Suprapubic skin (tissue), 4 donors: ENCODE measurements around the gene AACS. TPM values are rescaled to one million over a fixed set of nuclear protein-coding genes. Genes with fewer than 3 reads are reported as not detected.
"Not testable (repeated sequence)": the region's sequence is repeated elsewhere in the genome, so short reads cannot be mapped to it uniquely, and the experiment has no call there.

Source experiments
- DNase-seq, 2 donors: peaks; one replicate each; pipeline ENCODE4 v3.0.0-alpha.2; 2019; ENCODE audit warnings: low spot score in 2 of 2
- H3K27ac ChIP-seq: fragments of 200-600 bp; sonication (generic); one replicate; pipeline ENCODE4 v1.5.1; 2019
- H3K27me3 ChIP-seq: fragments of 200-600 bp; sonication (generic); one replicate; pipeline ENCODE4 v1.5.1; 2019
- H3K36me3 ChIP-seq: fragments of 200-600 bp; sonication (generic); one replicate; pipeline ENCODE4 v1.5.1; 2019
- H3K4me1 ChIP-seq: fragments of 200-600 bp; sonication (generic); one replicate; pipeline ENCODE4 v1.5.1; 2019
- H3K4me3 ChIP-seq: fragments of 200-600 bp; sonication (generic); one replicate; pipeline ENCODE4 v1.5.1; 2019; ENCODE audit warnings: mild to moderate bottlenecking
- H3K9me3 ChIP-seq: fragments of 200-600 bp; sonication (generic); one replicate; pipeline ENCODE4 v1.5.1; 2019
- EP300 ChIP-seq: sonication (generic); formaldehyde crosslinking; IDR thresholded peaks from one replicate; pipeline ENCODE4 v1.6.1; 2017; ENCODE audit warnings: antibody characterized with exemption
- POLR2A ChIP-seq, 2 donors: fragments of 450-650 bp; IDR thresholded peaks; one replicate each; pipeline ENCODE4 v1.6.1; 2017; ENCODE audit warnings: antibody characterized with exemption in 2 of 2, mild to moderate bottlenecking in 2 of 2, moderate library complexity in 2 of 2
- POLR2AphosphoS5 ChIP-seq, 3 donors: sonication (generic); formaldehyde crosslinking; IDR thresholded peaks; one replicate each; pipeline ENCODE4 v1.6.1; 2017; ENCODE audit warnings: antibody characterized with exemption in 3 of 3
- WGBS: methylation state at CpG from one replicate; pipeline ENCODE4 v1.1.5; 2018; 5-methylcytosine and 5-hydroxymethylcytosine counted together
- total RNA-seq, 4 donors: library from RNA; depleted of rRNA; stranded (reverse); fragments of >200 nt; gene quantifications; one replicate each; pipeline ENCODE4 v1.1.0, GENCODE V29; 2016
- TF ChIP-seq, protein P1 (sequence below), 2 donors: fragments of 200-600 bp in 1 of 2; fragments of 450-650 bp in 1 of 2; sonication (generic) in 1 of 2; IDR thresholded peaks; one replicate each; pipeline ENCODE4 v1.5.1; 2016 to 2019; ENCODE audit warnings: antibody characterized with exemption in 2 of 2, mild to moderate bottlenecking in 1 of 2, moderate library complexity in 1 of 2

The AACS gene
- total RNA-seq, 4 donors from 2014 or later, result 69.0 to 103 (median 77.0) TPM

DNA sequence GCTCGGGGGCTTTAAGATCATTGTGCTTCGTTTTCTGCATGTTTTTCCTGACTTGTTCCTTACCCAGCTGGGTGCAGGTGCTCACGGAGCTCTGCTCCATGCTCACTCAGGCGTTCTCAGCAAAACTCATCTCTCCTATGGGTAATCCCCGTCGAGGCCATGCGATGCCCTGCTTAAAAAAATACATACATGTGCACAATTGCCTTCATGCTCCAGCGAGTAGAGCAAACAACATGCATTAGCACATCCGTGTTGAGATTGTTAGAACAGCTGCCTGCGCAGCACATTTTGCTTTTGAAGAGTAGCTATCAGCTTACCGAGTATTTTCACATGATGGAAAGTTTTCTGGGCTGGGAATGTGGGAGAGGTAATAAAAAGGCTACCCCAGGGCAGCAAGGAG lies 16.2 kb downstream of the AACS start:
- Histone ChIP-seq H3K4me1 (peaks cover 32% of the 10 kb centered on the region), H3K27me3 (no peaks in the 10 kb centered on the region), H3K9me3 (no peaks in the 10 kb centered on the region), H3K27ac (peak overlapping the region; percentile 77), H3K36me3 (peaks cover 44% of the 10 kb centered on the region), H3K4me3 (no peak overlapping the region)
- no peak for TF ChIP-seq POLR2A (IDR thresholded peaks at IDR 0.05)
- no peak for TF ChIP-seq POLR2AphosphoS5 (IDR thresholded peaks at IDR 0.05)
- TF ChIP-seq EP300, result no peak
- TF ChIP-seq, protein P1, sequence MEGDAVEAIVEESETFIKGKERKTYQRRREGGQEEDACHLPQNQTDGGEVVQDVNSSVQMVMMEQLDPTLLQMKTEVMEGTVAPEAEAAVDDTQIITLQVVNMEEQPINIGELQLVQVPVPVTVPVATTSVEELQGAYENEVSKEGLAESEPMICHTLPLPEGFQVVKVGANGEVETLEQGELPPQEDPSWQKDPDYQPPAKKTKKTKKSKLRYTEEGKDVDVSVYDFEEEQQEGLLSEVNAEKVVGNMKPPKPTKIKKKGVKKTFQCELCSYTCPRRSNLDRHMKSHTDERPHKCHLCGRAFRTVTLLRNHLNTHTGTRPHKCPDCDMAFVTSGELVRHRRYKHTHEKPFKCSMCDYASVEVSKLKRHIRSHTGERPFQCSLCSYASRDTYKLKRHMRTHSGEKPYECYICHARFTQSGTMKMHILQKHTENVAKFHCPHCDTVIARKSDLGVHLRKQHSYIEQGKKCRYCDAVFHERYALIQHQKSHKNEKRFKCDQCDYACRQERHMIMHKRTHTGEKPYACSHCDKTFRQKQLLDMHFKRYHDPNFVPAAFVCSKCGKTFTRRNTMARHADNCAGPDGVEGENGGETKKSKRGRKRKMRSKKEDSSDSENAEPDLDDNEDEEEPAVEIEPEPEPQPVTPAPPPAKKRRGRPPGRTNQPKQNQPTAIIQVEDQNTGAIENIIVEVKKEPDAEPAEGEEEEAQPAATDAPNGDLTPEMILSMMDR (IDR thresholded peaks at IDR 0.05), result no peak
- DNase-seq, result no peak
- WGBS, result 73% methylated on average over 11 of the region's 11 CpGs

DNA sequence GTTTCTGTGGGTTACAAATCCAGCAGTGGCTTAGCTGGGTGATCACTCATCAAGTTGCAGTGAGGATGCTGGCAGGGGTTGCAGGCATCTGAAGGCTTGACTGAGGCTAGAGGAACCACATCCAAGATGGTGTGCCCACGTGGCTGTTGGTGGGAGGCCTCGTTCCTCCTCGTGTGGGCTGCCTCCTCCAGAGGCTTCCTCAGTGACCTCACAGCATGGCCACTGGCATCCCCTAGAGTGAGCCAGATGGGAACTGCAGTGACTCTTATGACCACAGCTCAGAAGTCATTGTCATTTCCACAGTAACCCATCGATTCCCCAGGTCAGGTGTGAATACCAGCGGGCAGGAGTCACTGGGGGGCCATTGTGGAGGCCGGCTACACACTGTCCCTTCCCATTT lies 17.8 kb downstream of the AACS start:
- TF ChIP-seq, protein P1 (IDR thresholded peaks at IDR 0.05), result no peak
- no peak for TF ChIP-seq POLR2A (IDR thresholded peaks at IDR 0.05)
- TF ChIP-seq EP300, result no peak
- TF ChIP-seq POLR2AphosphoS5 (IDR thresholded peaks at IDR 0.05), result no peak
- no peak for DNase-seq
- H3K4me3 ChIP-seq, result no peak overlapping the region
- peaks cover 48% of the 10 kb centered on the region for H3K36me3 ChIP-seq
- H3K27ac ChIP-seq, result no peak overlapping the region
- peaks cover 32% of the 10 kb centered on the region for H3K4me1 ChIP-seq
- no peaks in the 10 kb centered on the region for H3K27me3 ChIP-seq
- no peaks in the 10 kb centered on the region for H3K9me3 ChIP-seq
- 86% methylated on average over 6 of the region's 6 CpGs for WGBS

DNA sequence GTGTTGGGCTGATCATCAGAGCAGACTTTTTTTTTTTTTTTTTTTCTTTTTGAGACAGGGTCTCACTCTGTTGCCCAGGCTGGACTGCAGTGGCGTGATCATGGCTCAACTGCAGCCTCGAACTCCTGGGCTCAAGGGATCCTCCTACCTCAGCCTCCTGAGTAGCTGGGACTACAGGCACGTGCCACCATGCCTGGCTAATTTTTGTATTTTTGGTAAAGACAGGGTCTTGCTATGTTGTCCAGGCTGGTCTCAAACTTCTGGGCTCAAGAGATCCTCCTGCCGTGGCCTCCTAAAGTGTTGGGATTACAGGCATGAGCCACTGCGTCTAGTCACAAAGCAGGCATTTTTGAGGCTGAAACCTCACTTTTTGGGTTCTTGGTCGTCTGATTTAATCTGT lies 23.0 kb downstream of the AACS start:
- not testable (repeated sequence) for H3K27me3 ChIP-seq
- peaks cover 11% of the 10 kb centered on the region for H3K4me1 ChIP-seq
- H3K36me3 ChIP-seq, result peaks cover 80% of the 10 kb centered on the region

DNA sequence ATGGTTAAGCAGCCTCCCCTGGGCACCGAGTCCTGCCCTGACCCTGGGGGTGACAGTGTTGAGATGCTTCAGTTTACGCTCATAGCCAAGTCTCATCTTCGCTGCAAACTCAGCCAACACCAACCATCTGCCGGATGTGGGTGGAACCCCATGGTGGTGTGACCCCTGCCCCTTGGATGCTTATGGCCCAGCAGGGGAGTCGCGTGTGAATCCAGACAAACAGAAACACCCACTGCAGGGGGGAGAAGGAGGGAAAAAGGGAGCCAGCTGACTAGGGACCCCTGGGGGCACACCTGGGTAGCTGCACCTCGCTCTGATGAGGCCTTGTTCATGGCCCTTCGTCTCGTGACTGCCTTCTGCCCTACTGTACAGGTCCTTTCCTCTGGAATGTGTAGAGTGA lies 23.8 kb downstream of the AACS start:
- DNase-seq, result no peak
- Histone ChIP-seq H3K27ac (no peak overlapping the region), H3K36me3 (peaks cover 80% of the 10 kb centered on the region), H3K4me1 (peaks cover 14% of the 10 kb centered on the region), H3K27me3 (no peaks in the 10 kb centered on the region), H3K4me3 (no peak overlapping the region), H3K9me3 (no peaks in the 10 kb centered on the region)
- 86% methylated on average over 9 of the region's 9 CpGs for WGBS
- TF ChIP-seq, protein P1 (IDR thresholded peaks at IDR 0.05), result no peak
- no peak for TF ChIP-seq POLR2AphosphoS5 (IDR thresholded peaks at IDR 0.05)
- no peak for TF ChIP-seq EP300
- no peak for TF ChIP-seq POLR2A (IDR thresholded peaks at IDR 0.05)

More for the DNA sequence above, 23.0 kb downstream of the AACS start:
- H3K27ac ChIP-seq, H3K9me3 ChIP-seq, DNase-seq, H3K4me3 ChIP-seq: not testable (repeated sequence)
- WGBS, result 82% methylated on average over 6 of the region's 6 CpGs

DNA sequence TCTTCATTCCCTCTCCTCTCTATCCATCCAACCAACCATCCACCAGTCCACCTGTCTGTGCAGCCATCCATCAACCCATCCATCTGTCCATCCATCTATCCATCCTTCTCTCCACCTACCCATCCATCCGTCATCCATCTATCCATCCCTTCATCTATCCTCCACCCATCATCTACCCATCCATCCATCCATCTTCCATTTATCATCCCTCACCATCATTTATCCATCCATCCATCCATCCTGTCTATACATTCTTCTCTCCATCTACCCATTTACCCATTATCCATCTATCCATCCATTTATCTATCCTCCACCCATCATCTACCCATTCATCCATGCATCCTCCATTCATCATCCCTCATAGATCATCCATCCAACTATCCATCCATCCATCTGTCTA lies 24.4 kb downstream of the AACS start:
- Histone ChIP-seq H3K4me3 (no peak overlapping the region), H3K27ac (no peak overlapping the region), H3K27me3 (no peaks in the 10 kb centered on the region), H3K9me3 (no peaks in the 10 kb centered on the region), H3K36me3 (peaks cover 78% of the 10 kb centered on the region), H3K4me1 (peaks cover 19% of the 10 kb centered on the region)
- no peak for DNase-seq
- WGBS, result 93% methylated on average over 1 of the region's 1 CpG
- TF ChIP-seq, protein P1 (IDR thresholded peaks at IDR 0.05), result no peak
- TF ChIP-seq POLR2A (IDR thresholded peaks at IDR 0.05), result no peak
- no peak for TF ChIP-seq POLR2AphosphoS5 (IDR thresholded peaks at IDR 0.05)
- no peak for TF ChIP-seq EP300

DNA sequence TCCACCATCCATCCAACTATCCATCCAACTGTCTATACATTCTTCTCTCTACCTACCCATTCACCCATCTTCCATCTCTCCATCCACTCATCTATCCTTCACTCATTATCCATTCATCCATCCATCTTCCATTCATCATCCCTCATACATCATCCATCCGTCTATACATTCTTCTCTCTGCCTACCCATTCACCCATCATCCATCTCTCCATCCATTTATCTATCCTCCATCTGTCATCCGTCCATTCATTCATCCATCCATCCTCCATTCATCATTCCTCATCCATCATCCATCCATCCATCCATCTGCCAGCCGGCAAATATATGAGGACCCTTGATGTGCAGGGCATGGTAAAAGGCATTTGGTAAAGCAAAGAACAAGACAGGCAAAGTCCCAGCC lies 25.2 kb downstream of the AACS start:
- Histone ChIP-seq H3K27ac (no peak overlapping the region), H3K4me1 (peaks cover 25% of the 10 kb centered on the region), H3K36me3 (peaks cover 71% of the 10 kb centered on the region), H3K27me3 (no peaks in the 10 kb centered on the region), H3K9me3 (no peaks in the 10 kb centered on the region), H3K4me3 (no peak overlapping the region)
- 97% methylated on average over 3 of the region's 3 CpGs for WGBS
- TF ChIP-seq POLR2A (IDR thresholded peaks at IDR 0.05) (no peak), EP300 (no peak), POLR2AphosphoS5 (IDR thresholded peaks at IDR 0.05) (no peak)
- TF ChIP-seq, protein P1 (IDR thresholded peaks at IDR 0.05), result no peak
- DNase-seq, result no peak
